ENCODE measurements around the gene ZDHHC9.

DNA sequence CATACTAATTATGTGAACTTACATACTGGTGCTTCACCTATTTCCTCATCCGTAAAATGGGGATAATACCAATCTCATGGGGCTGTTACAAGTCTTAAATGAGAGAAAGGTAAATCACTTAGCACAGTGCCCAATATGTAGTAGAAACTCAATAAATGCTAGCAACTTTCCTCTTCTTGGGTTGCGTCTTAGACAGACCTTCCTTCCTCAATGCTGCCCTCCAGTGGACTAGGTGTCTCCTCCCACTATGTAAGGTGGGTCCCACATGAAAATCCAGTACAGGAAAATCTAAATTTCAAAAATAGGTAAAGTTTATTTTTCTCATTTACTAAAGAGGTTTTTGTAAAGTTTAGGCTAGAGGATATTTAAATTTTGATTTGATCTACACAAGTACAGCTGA lies 20.6 kb downstream of the ZDHHC9 start:
- TF ChIP-seq, protein P1, sequence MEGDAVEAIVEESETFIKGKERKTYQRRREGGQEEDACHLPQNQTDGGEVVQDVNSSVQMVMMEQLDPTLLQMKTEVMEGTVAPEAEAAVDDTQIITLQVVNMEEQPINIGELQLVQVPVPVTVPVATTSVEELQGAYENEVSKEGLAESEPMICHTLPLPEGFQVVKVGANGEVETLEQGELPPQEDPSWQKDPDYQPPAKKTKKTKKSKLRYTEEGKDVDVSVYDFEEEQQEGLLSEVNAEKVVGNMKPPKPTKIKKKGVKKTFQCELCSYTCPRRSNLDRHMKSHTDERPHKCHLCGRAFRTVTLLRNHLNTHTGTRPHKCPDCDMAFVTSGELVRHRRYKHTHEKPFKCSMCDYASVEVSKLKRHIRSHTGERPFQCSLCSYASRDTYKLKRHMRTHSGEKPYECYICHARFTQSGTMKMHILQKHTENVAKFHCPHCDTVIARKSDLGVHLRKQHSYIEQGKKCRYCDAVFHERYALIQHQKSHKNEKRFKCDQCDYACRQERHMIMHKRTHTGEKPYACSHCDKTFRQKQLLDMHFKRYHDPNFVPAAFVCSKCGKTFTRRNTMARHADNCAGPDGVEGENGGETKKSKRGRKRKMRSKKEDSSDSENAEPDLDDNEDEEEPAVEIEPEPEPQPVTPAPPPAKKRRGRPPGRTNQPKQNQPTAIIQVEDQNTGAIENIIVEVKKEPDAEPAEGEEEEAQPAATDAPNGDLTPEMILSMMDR (IDR thresholded peaks at IDR 0.05) = peak; percentile 33 to 47 (median 34)
- TF ChIP-seq POLR2A (IDR thresholded peaks at IDR 0.05; ENCODE audit: low read depth) = no peak
- TF ChIP-seq POLR2AphosphoS5 (IDR thresholded peaks at IDR 0.05) = no peak
- TF ChIP-seq EP300 (IDR thresholded peaks at IDR 0.05) = no peak

All from esophagus muscularis mucosa (tissue), 4 donors.